NCI-H2029 (cell line): ENCODE results near the gene TPST1.
"Not testable (repeated sequence)": the region's sequence is repeated elsewhere in the genome, so short reads cannot be mapped to it uniquely, and the experiment has no call there.

Experiments
- DNase-seq: peaks from one replicate; lab custom pipeline; 2025; lab: John Stamatoyannopoulos, UW

TPST1 gene

GRCh38 chr7:66204822-66205740 is at the start of gene TPST1:
Gene TPST1, plus strand, starts transcription at chr7:66205334. Its CDS starts 35,092 bp downstream, at chr7:66240426.
- DNase-seq: peak; percentile 78

- not testable (repeated sequence) for DNase-seq
Observed at GRCh38 chr7:66156035-66156434, 49.1 kb upstream of the TPST1 start.

- DNase-seq: no peak
Observed at GRCh38 chr7:66157060-66157459, 48.1 kb upstream of the TPST1 start.

GRCh38 chr7:66162622-66163021 is 42.5 kb upstream of the TPST1 start:
- DNase-seq: no peak

GRCh38 chr7:66163186-66163610 is 41.9 kb upstream of the TPST1 start:
- no peak for DNase-seq

GRCh38 chr7:66164356-66164755 is 40.8 kb upstream of the TPST1 start:
- no peak for DNase-seq

- DNase-seq: peak; percentile 75
Observed at GRCh38 chr7:66167773-66168387, 37.3 kb upstream of the TPST1 start.

- no peak for DNase-seq
Observed at GRCh38 chr7:66169616-66170015, 35.5 kb upstream of the TPST1 start.

- no peak for DNase-seq
Observed at GRCh38 chr7:66170309-66171231, 34.6 kb upstream of the TPST1 start.

- DNase-seq: not testable (repeated sequence)
Observed at GRCh38 chr7:66172536-66173401, 32.4 kb upstream of the TPST1 start.

GRCh38 chr7:66173856-66174255 is 31.3 kb upstream of the TPST1 start:
- no peak for DNase-seq

- not testable (repeated sequence) for DNase-seq
Observed at GRCh38 chr7:66175006-66175405, 30.1 kb upstream of the TPST1 start.

GRCh38 chr7:66176914-66177313 is 28.2 kb upstream of the TPST1 start:
- DNase-seq: no peak

- DNase-seq: no peak
Observed at GRCh38 chr7:66178258-66178657, 26.9 kb upstream of the TPST1 start.

GRCh38 chr7:66181329-66181728 is 23.8 kb upstream of the TPST1 start:
- no peak for DNase-seq

- no peak for DNase-seq
Observed at GRCh38 chr7:66181845-66182244, 23.3 kb upstream of the TPST1 start.

GRCh38 chr7:66182920-66183319 is 22.2 kb upstream of the TPST1 start:
- DNase-seq: no peak

- no peak for DNase-seq
Observed at GRCh38 chr7:66183700-66184099, 21.4 kb upstream of the TPST1 start.

GRCh38 chr7:66185680-66186187 is 19.4 kb upstream of the TPST1 start:
- no peak for DNase-seq

- no peak for DNase-seq
Observed at GRCh38 chr7:66186991-66187390, 18.1 kb upstream of the TPST1 start.

GRCh38 chr7:66187905-66188304 is 17.2 kb upstream of the TPST1 start:
- DNase-seq: no peak
